SH-SY5Y (cell line): ENCODE data around the gene MPP2.

Experiments used
- GATA2 ChIP-seq: IDR thresholded peaks from 2 replicates; pipeline ENCODE4 v1.6.1; 2011; ENCODE audit warnings: mild to moderate bottlenecking, low read depth, low read length
- GATA3 ChIP-seq: IDR thresholded peaks from 2 replicates; pipeline ENCODE4 v1.6.1; 2011; ENCODE audit warnings: low read depth, mild to moderate bottlenecking, low read length, moderate library complexity

DNA sequence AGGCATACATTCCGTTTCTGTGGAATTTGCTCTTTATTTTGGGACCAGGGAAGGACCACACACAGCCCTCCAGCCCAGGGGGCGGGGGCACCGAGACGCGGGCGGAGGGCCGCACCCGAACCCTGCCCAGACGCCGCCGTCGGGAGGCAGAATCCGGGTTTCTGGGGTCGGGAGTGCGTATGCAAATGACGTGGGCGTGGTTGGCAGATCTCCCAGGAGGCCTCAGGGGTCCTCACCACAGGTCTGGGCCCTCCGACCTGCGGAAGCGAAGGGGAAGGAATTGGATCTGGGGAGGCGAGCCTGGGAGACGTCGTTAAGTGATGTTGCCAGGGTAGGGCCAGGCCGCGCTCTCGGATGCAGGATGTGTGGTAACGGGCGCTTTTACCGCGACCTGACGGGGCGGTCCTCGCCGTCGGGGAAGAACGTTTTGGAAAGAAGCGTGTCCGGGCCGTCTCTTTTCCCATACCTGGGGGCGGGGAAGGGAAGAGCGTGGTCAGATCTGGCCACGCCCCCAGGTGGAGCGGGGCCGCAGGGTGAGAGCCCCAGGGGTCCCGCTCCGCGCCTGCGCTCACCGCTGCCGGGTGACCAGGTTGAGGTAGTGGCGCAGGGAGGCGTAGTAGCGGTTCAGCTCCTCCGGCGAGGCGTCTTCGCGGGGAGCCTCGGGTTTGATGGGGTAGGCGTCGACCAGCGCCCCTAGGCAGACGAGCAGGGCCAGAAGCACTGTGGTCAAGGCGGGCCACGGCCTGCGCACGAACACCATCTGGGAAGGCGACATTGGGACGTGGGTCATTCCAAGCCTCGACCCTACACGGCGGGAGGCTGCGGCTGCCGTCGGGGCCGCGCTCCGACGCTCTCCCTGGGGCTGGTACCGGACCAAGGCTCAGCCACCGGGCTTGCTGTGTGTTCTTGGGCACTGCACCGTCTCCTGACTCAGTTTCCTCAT is 45.7 kb upstream of the MPP2 start:
- no peak for TF ChIP-seq GATA2
- TF ChIP-seq GATA3: no peak
